HEK293T (cell line): ENCODE results near the gene SLC9C2.

Source experiments
- ARNT ChIP-seq: fragments of 450-650 bp; IDR thresholded peaks from 2 replicates; pipeline ENCODE4 v1.6.1; 2017; ENCODE audit warnings: mild to moderate bottlenecking
- ELF4 ChIP-seq: fragments of 450-650 bp; IDR thresholded peaks from 2 replicates; pipeline ENCODE4 v1.6.1; 2017; ENCODE audit warnings: antibody characterized with exemption
- NFRKB ChIP-seq: fragments of 450-650 bp; IDR thresholded peaks from 2 replicates; pipeline ENCODE4 v1.6.1; 2016; ENCODE audit warnings: mild to moderate bottlenecking, moderate library complexity
- SP1 ChIP-seq: fragments of 450-650 bp; IDR thresholded peaks from 2 replicates; pipeline ENCODE4 v1.6.1; 2017
- SUZ12 ChIP-seq: fragments of 450-650 bp; IDR thresholded peaks from 2 replicates; pipeline ENCODE4 v1.6.1; 2016; ENCODE audit warnings: mild to moderate bottlenecking
- TARDBP ChIP-seq: fragments of 450-650 bp; IDR thresholded peaks from 2 replicates; pipeline ENCODE4 v1.6.1; 2016
- ZNF384 ChIP-seq: fragments of 450-650 bp; IDR thresholded peaks from 2 replicates; pipeline ENCODE4 v1.6.1; 2016

DNA sequence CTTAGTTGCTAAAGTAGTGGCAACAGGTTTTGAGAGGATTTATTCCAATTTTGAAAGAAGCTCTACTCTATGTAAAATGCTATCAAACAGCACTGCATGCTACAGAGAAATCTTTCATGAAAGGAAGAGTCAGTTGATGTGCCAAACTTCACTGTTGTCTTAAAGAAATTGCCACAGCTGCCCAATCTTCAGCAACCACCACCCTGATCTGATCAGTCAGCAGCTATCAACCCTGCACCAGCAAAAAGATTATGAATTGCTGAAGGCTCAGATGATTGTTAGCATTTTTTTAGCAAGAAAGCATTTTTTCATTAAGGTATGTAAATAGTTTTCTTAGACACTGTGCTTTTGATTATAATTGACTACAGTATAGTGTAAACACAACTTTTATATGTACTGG is 49.6 kb downstream of the SLC9C2 start:
- no peak for TF ChIP-seq SP1
- TF ChIP-seq SUZ12, result no peak
- no peak for TF ChIP-seq TARDBP
- no peak for TF ChIP-seq ELF4
- no peak for TF ChIP-seq ARNT
- TF ChIP-seq NFRKB, result no peak
- TF ChIP-seq ZNF384, result no peak
